Body of pancreas (tissue), 4 donors: Measurements from ENCODE around the gene PRXL2A. TPM values are rescaled to one million over a fixed set of nuclear protein-coding genes. Genes with fewer than 3 reads are reported as not detected.

Experiments used
- ATAC-seq: fragments of 150-250 bp; one replicate; pipeline ENCODE4 v1.9.1; 2016
- DNase-seq, 4 donors: peaks; one replicate each; pipeline ENCODE4 v3.0.0-alpha.2; 2019
- H3K27ac ChIP-seq, 4 donors: fragments of 200-600 bp; sonication (generic); 1 replicate in 3 of 4; 2 replicates in 1 of 4; pipeline versions ENCODE4 v1.5.1 to v1.6.1; 2016 to 2019; ENCODE audit warnings: mild to moderate bottlenecking in 1 of 4, mixed read lengths in 1 of 4, moderate library complexity in 1 of 4
- H3K27me3 ChIP-seq, 2 donors: fragments of 200-600 bp; sonication (generic); one replicate each; pipeline ENCODE4 v1.6.0; 2016; ENCODE audit warnings: mild to moderate bottlenecking in 1 of 2
- H3K36me3 ChIP-seq, 2 donors: fragments of 200-600 bp; sonication (generic); replicated peaks in 1 of 2; 2 replicates each; pipeline ENCODE4 v1.5.1; 2016; ENCODE audit warnings: low read depth in 2 of 2; ENCODE audit not compliant: insufficient read depth in 1 of 2
- H3K4me1 ChIP-seq: fragments of 200-600 bp; sonication (generic); one replicate; pipeline ENCODE4 v1.6.0; 2016
- H3K4me3 ChIP-seq, 2 donors: fragments of 200-600 bp; sonication (generic); 1 replicate in 1 of 2; 2 replicates in 1 of 2; pipeline ENCODE4 v1.5.1; 2016 to 2019
- H3K9me3 ChIP-seq, 3 donors: fragments of 200-600 bp; sonication (generic); 1 replicate in 2 of 3; 2 replicates in 1 of 3; pipeline ENCODE4 v1.5.1; 2016
- CTCF ChIP-seq, 7 experiments: fragments of 450-650 bp in 4 of 7; fragments of 200-600 bp in 3 of 7; sonication (generic) in 3 of 7; IDR thresholded peaks; one replicate each; pipeline ENCODE4 v1.5.1; 2016 to 2019; ENCODE audit warnings: antibody characterized with exemption in 7 of 7
- POLR2A ChIP-seq, 3 donors: fragments of 450-650 bp; IDR thresholded peaks; one replicate each; pipeline ENCODE4 v1.6.1; 2016; ENCODE audit warnings: antibody characterized with exemption in 3 of 3, mild to moderate bottlenecking in 2 of 3
- WGBS, 2 donors: methylation state at CpG; one replicate each; pipeline ENCODE4 v1.1.5; 2017; 5-methylcytosine and 5-hydroxymethylcytosine counted together
- intact Hi-C: fragments of 100-400 bp; cut with DNase I; formaldehyde crosslinking; loops from one replicate; pipeline ENCODE4 v1.15.1; 2023
- total RNA-seq, 2 donors: library from RNA; depleted of rRNA; stranded (reverse); fragments of >200 nt; gene quantifications; one replicate each; pipeline ENCODE4 v1.1.0, GENCODE V29; 2016

PRXL2A gene
- total RNA-seq, 2 donors from 2014 or later, result 40.7 to 110 TPM

GRCh38 chr10:80468806-80469421, 60.6 kb downstream of the PRXL2A start:
- H3K36me3 ChIP-seq, result no peaks in the 10 kb centered on the region
- H3K4me3 ChIP-seq, result no peak overlapping the region
- peak overlapping the region in 3 of 4 donors; percentile 19 to 83 (median 20) for H3K27ac ChIP-seq
- DNase-seq (no peak), ATAC-seq (no peak)
- WGBS, 2 donors, result 53 to 76% methylated on average over 4 to 7 of the region's 7 CpGs
- H3K9me3 ChIP-seq, result no peaks in the 10 kb centered on the region
- TF ChIP-seq CTCF (IDR thresholded peaks at IDR 0.05), result no peak
- no peak for TF ChIP-seq POLR2A (IDR thresholded peaks at IDR 0.05)
- intact Hi-C loops, result no loop called here
- H3K27me3 ChIP-seq, result no peaks in the 10 kb centered on the region
- peaks cover 81% of the 10 kb centered on the region for H3K4me1 ChIP-seq

DNA sequence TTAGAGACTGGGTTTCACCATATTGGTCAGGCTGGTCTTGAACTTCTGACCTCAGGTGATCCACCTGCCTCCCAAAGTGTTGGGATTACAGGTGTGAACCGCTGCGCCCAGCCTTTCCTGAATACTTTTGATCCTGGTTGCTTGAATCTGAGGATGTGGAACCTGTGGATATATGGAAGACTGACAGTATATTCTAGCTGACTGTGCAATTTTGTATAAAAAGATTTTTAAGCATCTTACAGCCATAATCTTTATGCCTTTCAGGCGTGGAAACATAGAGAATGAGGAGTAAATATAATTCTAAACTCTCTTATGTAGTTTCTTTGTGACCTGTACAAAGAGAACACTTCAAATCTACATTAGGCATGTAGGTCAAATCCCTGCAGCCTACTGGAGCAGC, 61.9 kb downstream of the PRXL2A start:
- ATAC-seq, result no peak
- no peak overlapping the region for H3K27ac ChIP-seq
- TF ChIP-seq CTCF (IDR thresholded peaks at IDR 0.05) (no peak), POLR2A (IDR thresholded peaks at IDR 0.05) (no peak)
- no peaks in the 10 kb centered on the region for H3K27me3 ChIP-seq
- intact Hi-C loops, result no loop called here
- H3K4me3 ChIP-seq, result no peak overlapping the region
- no peak for DNase-seq
- H3K36me3 ChIP-seq, result no peaks in the 10 kb centered on the region
- 98 to 99% methylated on average over 3 of the region's 3 CpGs for WGBS, 2 donors
- no peaks in the 10 kb centered on the region for H3K9me3 ChIP-seq
- H3K4me1 ChIP-seq, result peaks cover 79% of the 10 kb centered on the region

DNA sequence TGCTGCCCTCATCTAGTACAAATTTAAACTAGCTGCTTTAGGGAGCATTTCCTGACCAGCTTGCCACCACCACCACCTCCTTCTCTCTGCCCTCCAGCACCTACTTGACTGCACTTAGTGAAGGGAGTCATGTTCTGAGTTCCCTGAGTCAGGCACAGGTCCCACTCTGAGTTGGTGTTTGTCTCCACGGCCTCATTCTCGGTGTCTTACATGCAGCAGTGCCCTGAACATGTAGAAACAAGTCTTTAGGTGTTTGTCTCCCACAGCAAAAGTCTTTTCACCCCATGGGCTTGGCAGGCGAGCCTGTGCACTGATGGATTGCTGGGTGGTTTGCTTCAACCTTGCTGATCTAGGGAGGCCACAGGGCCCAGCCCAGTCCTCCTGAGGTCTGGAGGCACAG, 62.6 kb downstream of the PRXL2A start:
- peaks cover 72% of the 10 kb centered on the region for H3K4me1 ChIP-seq
- WGBS, 2 donors, result 87 to 100% methylated on average over 2 to 3 of the region's 3 CpGs
- no peak for DNase-seq

DNA sequence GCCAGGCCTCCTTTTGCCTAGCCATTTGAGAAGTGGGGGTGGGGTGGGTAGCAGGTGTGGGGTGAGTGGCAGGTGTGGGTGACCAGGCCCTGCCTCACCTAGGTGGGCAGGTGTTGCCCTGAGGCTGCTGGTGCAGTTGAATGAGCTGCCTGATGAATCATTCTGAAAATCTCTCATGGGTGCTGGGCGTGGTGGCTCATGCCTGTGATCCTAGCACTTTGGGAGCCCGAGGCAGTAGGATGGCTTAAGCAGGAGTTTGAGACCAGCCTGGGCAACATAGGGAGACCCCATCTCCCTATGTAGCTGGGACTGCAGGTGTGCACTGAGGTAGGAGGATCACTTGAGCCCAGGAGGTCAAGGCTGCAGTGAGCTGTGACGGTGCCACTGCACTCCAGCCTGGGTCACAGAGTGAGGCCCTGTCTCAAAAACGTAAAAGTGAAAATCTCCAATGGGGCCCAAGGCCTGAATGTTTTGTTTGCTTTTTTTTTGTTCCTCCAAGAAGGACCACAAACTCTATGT, 63.4 kb downstream of the PRXL2A start:
- H3K27ac ChIP-seq, result no peak overlapping the region
- ATAC-seq, result no peak
- no peak for DNase-seq
- peaks cover 66% of the 10 kb centered on the region for H3K4me1 ChIP-seq
- no peaks in the 10 kb centered on the region for H3K27me3 ChIP-seq
- intact Hi-C loops, result no loop called here
- no peaks in the 10 kb centered on the region for H3K36me3 ChIP-seq
- no peak overlapping the region for H3K4me3 ChIP-seq
- no peaks in the 10 kb centered on the region for H3K9me3 ChIP-seq
- 69 to 71% methylated on average over 4 of the region's 4 CpGs for WGBS, 2 donors
- TF ChIP-seq CTCF (IDR thresholded peaks at IDR 0.05) (no peak), POLR2A (IDR thresholded peaks at IDR 0.05) (no peak)

More for the DNA sequence above, 62.6 kb downstream of the PRXL2A start:
- ATAC-seq, result no peak
- no peaks in the 10 kb centered on the region for H3K9me3 ChIP-seq
- no peak overlapping the region for H3K4me3 ChIP-seq
- no peak for TF ChIP-seq POLR2A (IDR thresholded peaks at IDR 0.05)
- TF ChIP-seq CTCF (IDR thresholded peaks at IDR 0.05), result no peak
- no peaks in the 10 kb centered on the region for H3K27me3 ChIP-seq
- intact Hi-C loops, result no loop called here
- H3K27ac ChIP-seq, result no peak overlapping the region
- no peaks in the 10 kb centered on the region for H3K36me3 ChIP-seq
